K562 (cell line): ENCODE data around the gene PRDM2. TPM values are rescaled to one million over a fixed set of nuclear protein-coding genes. Genes with fewer than 3 reads are reported as not detected.

Source experiments
- ATAC-seq: fragments of 200-7000 bp; cut with Tn5 transposase; 3 replicates; pipeline ENCODE4 v1.9.1; 2020; ENCODE audit warnings: moderate library complexity
- BruUV-seq: library from RNA; stranded (reverse); fragments of 400-500 nt; replicated peaks from 2 replicates; lab custom pipeline; 2021; lab: Mats Ljungman, UMichigan
- CTCF ChIA-PET: fragments of 300-600 bp; formaldehyde crosslinking; extraction: SDS; loops from one replicate; lab custom pipeline; 2021; ENCODE audit warnings: low intra/inter-chr PET ratio; lab: Yijun Ruan, JAX
- POLR2A ChIA-PET: fragments of 300-600, 350-650 bp; sonication (Branson Sonifier 250); formaldehyde crosslinking; extraction: SDS; loops from one replicate; lab custom pipeline; 2021; ENCODE audit warnings: antibody characterized with exemption, inconsistent platforms; lab: Yijun Ruan, JAX
- DNase-seq, 4 experiments: peaks; one replicate each; pipeline versions ENCODE4 v3.0.0 to v3.0.0-alpha.2; 2011 to 2018; ENCODE audit warnings: low spot score in 3 of 4, mixed read lengths in 3 of 4; ENCODE audit errors: extremely low read depth in 1 of 4
- FAIRE-seq: peaks from 2 replicates; lab custom pipeline; 2011; peaks lifted over from hg19 to GRCh38; lab: Jason Lieb, UNC
- H2AFZ ChIP-seq: 2 replicates; pipeline ENCODE4 v1.6.0; 2011; ENCODE audit warnings: low read depth, low read length, control low read depth, inconsistent platforms
- H3K27ac ChIP-seq: fragments of 200-600 bp; 3 replicates; pipeline ENCODE4 v1.8.0; 2011; ENCODE audit warnings: low read depth, mild to moderate bottlenecking, control low read depth, inconsistent platforms, low read length, moderate library complexity, mixed read lengths; ENCODE audit errors: extremely low read depth
- H3K27me3 ChIP-seq, 2 experiments: fragments of 300-600 bp in 1 of 2; 2 replicates in 1 of 2; 3 replicates in 1 of 2; pipeline versions ENCODE4 v1.6.0 to v1.8.0; 2011; ENCODE audit warnings: inconsistent platforms in 2 of 2, low read length in 2 of 2, mild to moderate bottlenecking in 1 of 2, mixed read lengths in 1 of 2, moderate library complexity in 1 of 2; ENCODE audit not compliant: control insufficient read depth in 2 of 2, insufficient read depth in 2 of 2
- H3K36me3 ChIP-seq: fragments of 300-600 bp; 3 replicates; pipeline ENCODE4 v1.8.0; 2011; ENCODE audit warnings: mild to moderate bottlenecking, low read length, inconsistent platforms; ENCODE audit not compliant: control insufficient read depth, insufficient read depth
- H3K4me1 ChIP-seq, 2 experiments: fragments of 200-600 bp in 1 of 2; replicated peaks in 1 of 2; 2 replicates in 1 of 2; 3 replicates in 1 of 2; pipeline versions ENCODE4 v1.5.1 to v1.8.0; 2011; ENCODE audit warnings: inconsistent platforms in 2 of 2, low read length in 2 of 2, mild to moderate bottlenecking in 1 of 2, mixed read lengths in 1 of 2, moderate library complexity in 1 of 2; ENCODE audit not compliant: control insufficient read depth in 2 of 2, insufficient read depth in 2 of 2
- H3K4me2 ChIP-seq: 2 replicates; pipeline ENCODE4 v1.6.1; 2011; ENCODE audit warnings: low read length, control low read depth, inconsistent platforms, mixed read lengths; ENCODE audit not compliant: insufficient read depth
- H3K4me3 ChIP-seq: fragments of 200-600 bp; sonication (generic), shearing (Covaris generic); 2 replicates; pipeline ENCODE4 v1.5.1; 2016; ENCODE audit warnings: control low read depth, inconsistent platforms
- H3K79me2 ChIP-seq: fragments of 200-600 bp; 3 replicates; pipeline ENCODE4 v1.8.0; 2011; ENCODE audit warnings: low read length, inconsistent platforms; ENCODE audit not compliant: control insufficient read depth, insufficient read depth
- H3K9ac ChIP-seq, 2 experiments: 2 replicates each; pipeline versions ENCODE4 v1.6.0 to v1.6.1; 2011; ENCODE audit warnings: low read depth in 2 of 2, low read length in 2 of 2, control low read depth in 1 of 2, inconsistent platforms in 1 of 2, mild to moderate bottlenecking in 1 of 2, mixed read lengths in 1 of 2; ENCODE audit not compliant: insufficient read depth in 1 of 2
- H3K9me1 ChIP-seq: one replicate; pipeline ENCODE4 v1.6.0; 2011; ENCODE audit warnings: inconsistent platforms, mild to moderate bottlenecking, low read length, moderate library complexity; ENCODE audit not compliant: control insufficient read depth, insufficient read depth
- H3K9me3 ChIP-seq: replicated peaks from 2 replicates; pipeline ENCODE4 v1.5.1; 2011; ENCODE audit warnings: low read depth, low read length, inconsistent platforms; ENCODE audit not compliant: control insufficient read depth, insufficient read depth
- H4K20me1 ChIP-seq: replicated peaks from 2 replicates; pipeline ENCODE4 v1.6.1; 2011; ENCODE audit warnings: low read length, inconsistent platforms, mixed read lengths; ENCODE audit not compliant: control insufficient read depth, insufficient read depth
- CREB3L1 ChIP-seq: fragments of 450-650 bp; IDR thresholded peaks from 2 replicates; pipeline ENCODE4 v1.6.1; 2014; ENCODE audit warnings: low read depth, mild to moderate bottlenecking, moderate library complexity, borderline replicate concordance
- POLR2AphosphoS5 ChIP-seq: IDR thresholded peaks from 2 replicates; pipeline ENCODE4 v1.6.1; 2011; ENCODE audit warnings: mild to moderate bottlenecking, low read depth, low read length, moderate library complexity; ENCODE audit not compliant: control insufficient read depth, insufficient read depth
- RERE ChIP-seq: sonication (generic); formaldehyde crosslinking; IDR thresholded peaks from 2 replicates; pipeline ENCODE4 v1.8.0; 2023; ENCODE audit warnings: missing genetic modification reagents, mild to moderate bottlenecking, borderline replicate concordance
- TAF1 ChIP-seq: IDR thresholded peaks from 2 replicates; pipeline ENCODE4 v1.6.1; 2011; ENCODE audit warnings: mild to moderate bottlenecking, low read length, moderate library complexity; ENCODE audit not compliant: insufficient read depth, control insufficient read depth, severe bottlenecking; ENCODE audit errors: extremely low read depth
- XRCC3 ChIP-seq: fragments of 450-650 bp; IDR thresholded peaks from 2 replicates; pipeline ENCODE4 v1.6.1; 2017; ENCODE audit warnings: mild to moderate bottlenecking, moderate library complexity
- ZNF586 ChIP-seq: fragments of 450-650 bp; formaldehyde crosslinking; conservative IDR thresholded peaks from 2 replicates; pipeline ENCODE4 v1.4.0; 2020; ENCODE audit warnings: mild to moderate bottlenecking, moderate library complexity
- WGBS: fragments of 100-300 bp; shearing (Covaris generic); methylation state at CpG from one replicate; pipeline ENCODE4 v1.1.6; 2016; ENCODE audit warnings: low coverage, mixed read lengths; ENCODE audit not compliant: insufficient coverage; ENCODE audit errors: missing lambda C conversion rate; 5-methylcytosine and 5-hydroxymethylcytosine counted together
- in situ Hi-C: fragments of 300-500 bp; cut with MboI; formaldehyde crosslinking; loops from 4 replicates; pipeline ENCODE4 v1.15.0; 2018; ENCODE audit warnings: inconsistent platforms, mixed read lengths
- intact Hi-C: fragments of 100-400 bp; cut with micrococcal nuclease; formaldehyde crosslinking; loops from 2 replicates; pipeline ENCODE4 v1.14.2; 2022
- polyA plus RNA-seq, 8 experiments: library from polyadenylated mRNA; depleted of rRNA in 4 of 8; stranded (reverse) in 5 of 8; unstranded in 3 of 8; fragments of >200 nt; fragmentation: Nextera tagmentation in 2 of 8; fragmentation: Illumina TruSeq in 1 of 8; extraction: Ambion mirVana in 2 of 8; extraction: Trizol in 1 of 8; gene quantifications; 2 replicates each; pipeline versions ENCODE4 v1.2.1 to v1.2.3, GENCODE V29; 2011 to 2014; ENCODE audit warnings: inconsistent platforms in 1 of 8, missing spikeins in 1 of 8
- total RNA-seq, 7 experiments: library from RNA; depleted of rRNA in 6 of 7; stranded (reverse); fragments of >200 nt in 6 of 7; fragmentation: Illumina TruSeq in 2 of 7; extraction: Trizol in 2 of 7; gene quantifications; 2 replicates each; pipeline versions ENCODE4 v1.2.1 to v1.2.3, GENCODE V29; 2011 to 2021; ENCODE audit warnings: low replicate concordance in 1 of 7

The PRDM2 gene
- total and polyA plus RNA-seq, 9 of the 15 experiments (the other 6 are each of a cell fraction or from before 2014, with no cell fraction given), result 5.4 to 27.6 (median 12.5) TPM

GRCh38 chr1:13814131-13814530, 114.1 kb downstream of the PRDM2 start:
- DNase-seq (no peak), FAIRE-seq (no peak)
- 23% methylated on average over 7 of the region's 7 CpGs for WGBS

More at GRCh38 chr1:13814131-13814530, 114.1 kb downstream of the PRDM2 start:
- H3K4me1 ChIP-seq, result peaks cover 9 to 15% of the 10 kb centered on the region in 2 experiments; a peak in 4 of 5 replicates
- BruUV-seq, result no TSS peak
- H3K27ac ChIP-seq, result no peak overlapping the region
- POLR2A ChIA-PET, result interaction anchor here (0.6 to 1.0 kb wide), 2 partner anchors 34 to 101 kb away, joined by 3 to 4 read pairs; no protein-coding TSS in a partner anchor
- H3K36me3 ChIP-seq, result no peaks in the 10 kb centered on the region
- no peak for TF ChIP-seq ZNF586 (CRISPR knock-in tag)
- TF ChIP-seq XRCC3, result no peak
- TF ChIP-seq TAF1, result no peak
- TF ChIP-seq POLR2AphosphoS5, result no peak
- no peak for TF ChIP-seq RERE (CRISPR knock-in tag)
- TF ChIP-seq CREB3L1, result no peak
- intact Hi-C loops (loop anchor here (1.0 kb wide), 1 partner anchor 149 kb away; no protein-coding TSS in a partner anchor), in situ Hi-C loops (no loop called here)
- H2AFZ ChIP-seq, result no peak overlapping the region
- no peak overlapping the region for H3K9ac ChIP-seq
- no peak overlapping the region for H3K4me3 ChIP-seq
- H3K4me2 ChIP-seq, result no peak overlapping the region
- H4K20me1 ChIP-seq, result peaks cover 25% of the 10 kb centered on the region
- peaks cover 2% of the 10 kb centered on the region for H3K9me1 ChIP-seq
- no peaks in the 10 kb centered on the region for H3K79me2 ChIP-seq
- H3K27me3 ChIP-seq, result peaks cover 0 to 22% of the 10 kb centered on the region in 2 experiments; a peak in 2 of 5 replicates
- no peaks in the 10 kb centered on the region for H3K9me3 ChIP-seq
- no peak for ATAC-seq
- CTCF ChIA-PET, result interaction anchor here (0.6 to 0.8 kb wide), 2 partner anchors 57 to 148 kb away, joined by 3 to 6 read pairs; no protein-coding TSS in a partner anchor
